K562 (cell line): ENCODE measurements around the gene C2orf92. TPM values are rescaled to one million over a fixed set of nuclear protein-coding genes. Genes with fewer than 3 reads are reported as not detected.
A peak's percentile ranks its signal among the peaks of the same experiment; 100 is the strongest.

Experiments used
- ATAC-seq: fragments of 200-7000 bp; cut with Tn5 transposase; 3 replicates; pipeline ENCODE4 v1.9.1; 2020; ENCODE audit warnings: moderate library complexity
- BruUV-seq: library from RNA; stranded (reverse); fragments of 400-500 nt; replicated peaks from 2 replicates; lab custom pipeline; 2021; lab: Mats Ljungman, UMichigan
- CTCF ChIA-PET: fragments of 300-600 bp; formaldehyde crosslinking; extraction: SDS; loops from one replicate; lab custom pipeline; 2021; ENCODE audit warnings: low intra/inter-chr PET ratio; lab: Yijun Ruan, JAX
- POLR2A ChIA-PET: fragments of 300-600, 350-650 bp; sonication (Branson Sonifier 250); formaldehyde crosslinking; extraction: SDS; loops from one replicate; lab custom pipeline; 2021; ENCODE audit warnings: antibody characterized with exemption, inconsistent platforms; lab: Yijun Ruan, JAX
- DNase-seq, 4 experiments: peaks; one replicate each; pipeline versions ENCODE4 v3.0.0 to v3.0.0-alpha.2; 2011 to 2018; ENCODE audit warnings: low spot score in 3 of 4, mixed read lengths in 3 of 4; ENCODE audit errors: extremely low read depth in 1 of 4
- FAIRE-seq: peaks from 2 replicates; lab custom pipeline; 2011; peaks lifted over from hg19 to GRCh38; lab: Jason Lieb, UNC
- H2AFZ ChIP-seq: 2 replicates; pipeline ENCODE4 v1.6.0; 2011; ENCODE audit warnings: low read depth, low read length, control low read depth, inconsistent platforms
- H3K27ac ChIP-seq: fragments of 200-600 bp; 3 replicates; pipeline ENCODE4 v1.8.0; 2011; ENCODE audit warnings: low read depth, mild to moderate bottlenecking, control low read depth, inconsistent platforms, low read length, moderate library complexity, mixed read lengths; ENCODE audit errors: extremely low read depth
- H3K27me3 ChIP-seq, 2 experiments: fragments of 300-600 bp in 1 of 2; 2 replicates in 1 of 2; 3 replicates in 1 of 2; pipeline versions ENCODE4 v1.6.0 to v1.8.0; 2011; ENCODE audit warnings: inconsistent platforms in 2 of 2, low read length in 2 of 2, mild to moderate bottlenecking in 1 of 2, mixed read lengths in 1 of 2, moderate library complexity in 1 of 2; ENCODE audit not compliant: control insufficient read depth in 2 of 2, insufficient read depth in 2 of 2
- H3K36me3 ChIP-seq: fragments of 300-600 bp; 3 replicates; pipeline ENCODE4 v1.8.0; 2011; ENCODE audit warnings: mild to moderate bottlenecking, low read length, inconsistent platforms; ENCODE audit not compliant: control insufficient read depth, insufficient read depth
- H3K4me1 ChIP-seq, 2 experiments: fragments of 200-600 bp in 1 of 2; replicated peaks in 1 of 2; 2 replicates in 1 of 2; 3 replicates in 1 of 2; pipeline versions ENCODE4 v1.5.1 to v1.8.0; 2011; ENCODE audit warnings: inconsistent platforms in 2 of 2, low read length in 2 of 2, mild to moderate bottlenecking in 1 of 2, mixed read lengths in 1 of 2, moderate library complexity in 1 of 2; ENCODE audit not compliant: control insufficient read depth in 2 of 2, insufficient read depth in 2 of 2
- H3K4me2 ChIP-seq: 2 replicates; pipeline ENCODE4 v1.6.1; 2011; ENCODE audit warnings: low read length, control low read depth, inconsistent platforms, mixed read lengths; ENCODE audit not compliant: insufficient read depth
- H3K4me3 ChIP-seq: fragments of 200-600 bp; sonication (generic), shearing (Covaris generic); 2 replicates; pipeline ENCODE4 v1.5.1; 2016; ENCODE audit warnings: control low read depth, inconsistent platforms
- H3K79me2 ChIP-seq: fragments of 200-600 bp; 3 replicates; pipeline ENCODE4 v1.8.0; 2011; ENCODE audit warnings: low read length, inconsistent platforms; ENCODE audit not compliant: control insufficient read depth, insufficient read depth
- H3K9ac ChIP-seq, 2 experiments: 2 replicates each; pipeline versions ENCODE4 v1.6.0 to v1.6.1; 2011; ENCODE audit warnings: low read depth in 2 of 2, low read length in 2 of 2, control low read depth in 1 of 2, inconsistent platforms in 1 of 2, mild to moderate bottlenecking in 1 of 2, mixed read lengths in 1 of 2; ENCODE audit not compliant: insufficient read depth in 1 of 2
- H3K9me1 ChIP-seq: one replicate; pipeline ENCODE4 v1.6.0; 2011; ENCODE audit warnings: inconsistent platforms, mild to moderate bottlenecking, low read length, moderate library complexity; ENCODE audit not compliant: control insufficient read depth, insufficient read depth
- H3K9me3 ChIP-seq: replicated peaks from 2 replicates; pipeline ENCODE4 v1.5.1; 2011; ENCODE audit warnings: low read depth, low read length, inconsistent platforms; ENCODE audit not compliant: control insufficient read depth, insufficient read depth
- H4K20me1 ChIP-seq: replicated peaks from 2 replicates; pipeline ENCODE4 v1.6.1; 2011; ENCODE audit warnings: low read length, inconsistent platforms, mixed read lengths; ENCODE audit not compliant: control insufficient read depth, insufficient read depth
- DIDO1 ChIP-seq: fragments of 450-650 bp; IDR thresholded peaks from 2 replicates; pipeline ENCODE4 v1.6.1; 2016; ENCODE audit warnings: low read depth, missing biosample characterization, missing genetic modification characterization
- KLF16 ChIP-seq: IDR thresholded peaks from 2 replicates; pipeline ENCODE4 v1.6.1; 2016; ENCODE audit warnings: antibody characterized with exemption
- ZNF3 ChIP-seq: fragments of 250-450 bp; sonication (Bioruptor Pico); IDR thresholded peaks from 2 replicates; pipeline ENCODE4 v1.5.0; 2021; ENCODE audit warnings: mild to moderate bottlenecking, moderate library complexity
- WGBS: fragments of 100-300 bp; shearing (Covaris generic); methylation state at CpG from one replicate; pipeline ENCODE4 v1.1.6; 2016; ENCODE audit warnings: low coverage, mixed read lengths; ENCODE audit not compliant: insufficient coverage; ENCODE audit errors: missing lambda C conversion rate; 5-methylcytosine and 5-hydroxymethylcytosine counted together
- in situ Hi-C: fragments of 300-500 bp; cut with MboI; formaldehyde crosslinking; loops from 4 replicates; pipeline ENCODE4 v1.15.0; 2018; ENCODE audit warnings: inconsistent platforms, mixed read lengths
- intact Hi-C: fragments of 100-400 bp; cut with micrococcal nuclease; formaldehyde crosslinking; loops from 2 replicates; pipeline ENCODE4 v1.14.2; 2022
- polyA plus RNA-seq, 8 experiments: library from polyadenylated mRNA; depleted of rRNA in 4 of 8; stranded (reverse) in 5 of 8; unstranded in 3 of 8; fragments of >200 nt; fragmentation: Nextera tagmentation in 2 of 8; fragmentation: Illumina TruSeq in 1 of 8; extraction: Ambion mirVana in 2 of 8; extraction: Trizol in 1 of 8; gene quantifications; 2 replicates each; pipeline versions ENCODE4 v1.2.1 to v1.2.3, GENCODE V29; 2011 to 2014; ENCODE audit warnings: inconsistent platforms in 1 of 8, missing spikeins in 1 of 8
- total RNA-seq, 7 experiments: library from RNA; depleted of rRNA in 6 of 7; stranded (reverse); fragments of >200 nt in 6 of 7; fragmentation: Illumina TruSeq in 2 of 7; extraction: Trizol in 2 of 7; gene quantifications; 2 replicates each; pipeline versions ENCODE4 v1.2.1 to v1.2.3, GENCODE V29; 2011 to 2021; ENCODE audit warnings: low replicate concordance in 1 of 7
- TF ChIP-seq, protein P1 (sequence below): fragments of 250-450 bp; sonication (Bioruptor Pico); IDR thresholded peaks from 2 replicates; pipeline ENCODE4 v1.5.0; 2021

The C2orf92 gene
- total and polyA plus RNA-seq, 9 of the 15 experiments (the other 6 are each of a cell fraction or from before 2014, with no cell fraction given): 0.65 to 6.8 (median 3.6) TPM

DNA sequence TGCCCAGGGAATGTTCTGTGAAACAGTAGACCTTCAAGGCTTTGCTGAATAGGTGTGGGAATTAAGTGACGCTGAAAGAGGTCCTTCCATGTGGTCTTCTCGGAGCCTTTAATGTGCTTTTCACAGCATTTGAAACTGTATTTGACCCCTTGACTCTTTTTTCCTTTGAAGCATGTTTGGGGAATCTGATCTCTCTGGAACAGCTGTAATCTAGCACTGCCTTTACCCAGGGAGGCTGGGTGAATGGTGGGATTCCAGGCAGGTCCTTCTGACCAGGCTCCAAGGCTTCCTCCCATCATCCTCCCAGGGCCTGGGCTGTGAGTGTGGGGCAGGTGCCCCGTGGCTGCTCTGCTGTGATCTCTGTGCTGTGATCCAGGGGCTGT lies 48.1 kb downstream of the C2orf92 start:
- in situ Hi-C loops: no loop called here
- peaks cover 4% of the 10 kb centered on the region; the same call in 1 of the 2 replicates for H4K20me1 ChIP-seq
- H3K9me3 ChIP-seq: no peaks in the 10 kb centered on the region
- H3K79me2 ChIP-seq: no peaks in the 10 kb centered on the region
- ChIA-PET POLR2A (interaction anchor here (0.6 to 1.7 kb wide), 3 partner anchors 18 to 58 kb away, joined by 3 to 4 read pairs (median 3); partner anchors contain the start of gene ACTR1B), CTCF (no interaction called here)
- H3K4me2 ChIP-seq: no peak overlapping the region
- ATAC-seq (peak; percentile 9; the same call in 1 of the 3 replicates), FAIRE-seq (no peak), DNase-seq (no peak)
- no peak overlapping the region for H3K4me3 ChIP-seq
- no TSS peak for BruUV-seq
- peaks cover 0 to 10% of the 10 kb centered on the region in 2 experiments; a peak in 2 of 5 replicates for H3K27me3 ChIP-seq
- no peaks in the 10 kb centered on the region for H3K36me3 ChIP-seq
- intact Hi-C loops: no loop called here
- H3K9me1 ChIP-seq: no peaks in the 10 kb centered on the region
- WGBS: 0% methylated on average over 3 of the region's 3 CpGs
- peak overlapping the region; percentile 68 for H2AFZ ChIP-seq
- H3K4me1 ChIP-seq: peaks cover 3 to 26% of the 10 kb centered on the region in 2 experiments; a peak in 4 of 5 replicates
- TF ChIP-seq DIDO1 (no peak), KLF16 (no peak), ZNF3 (CRISPR knock-in tag) (no peak)
- TF ChIP-seq, protein P1, sequence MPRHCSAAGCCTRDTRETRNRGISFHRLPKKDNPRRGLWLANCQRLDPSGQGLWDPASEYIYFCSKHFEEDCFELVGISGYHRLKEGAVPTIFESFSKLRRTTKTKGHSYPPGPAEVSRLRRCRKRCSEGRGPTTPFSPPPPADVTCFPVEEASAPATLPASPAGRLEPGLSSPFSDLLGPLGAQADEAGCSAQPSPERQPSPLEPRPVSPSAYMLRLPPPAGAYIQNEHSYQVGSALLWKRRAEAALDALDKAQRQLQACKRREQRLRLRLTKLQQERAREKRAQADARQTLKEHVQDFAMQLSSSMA: no peak
- H3K9ac ChIP-seq: peak overlapping the region in 1 of 2 experiments; percentile 56; a peak in 1 of 4 replicates
- no peak overlapping the region for H3K27ac ChIP-seq
